ENCODE data around the gene OCA2.

OCA2 gene

GRCh38 chr15:28118531-28118930 lies 19.4 kb upstream of the OCA2 start:
- no peak for DNase-seq (ENCODE audit: low spot score)

GRCh38 chr15:28118083-28118482 lies 19.0 kb upstream of the OCA2 start:
- no peak for DNase-seq (ENCODE audit: low spot score)

GRCh38 chr15:28117432-28117990 lies 18.4 kb upstream of the OCA2 start:
- no peak for DNase-seq (ENCODE audit: low spot score)

- DNase-seq (ENCODE audit: low spot score) = no peak
These were observed 17.7 kb upstream of the OCA2 start for GRCh38 chr15:28116521-28117431.

GRCh38 chr15:28115871-28116270 lies 16.8 kb upstream of the OCA2 start:
- DNase-seq (ENCODE audit: low spot score) = no peak

GRCh38 chr15:28114721-28115622 lies 15.9 kb upstream of the OCA2 start:
- no peak for DNase-seq (ENCODE audit: low spot score)

- no peak for DNase-seq (ENCODE audit: low spot score)
These were observed 15.0 kb upstream of the OCA2 start for GRCh38 chr15:28114114-28114455.

GRCh38 chr15:28113394-28114113 lies 14.4 kb upstream of the OCA2 start:
- DNase-seq (ENCODE audit: low spot score) = no peak

GRCh38 chr15:28112962-28113361 lies 13.8 kb upstream of the OCA2 start:
- no peak for DNase-seq (ENCODE audit: low spot score)

- DNase-seq (ENCODE audit: low spot score) = no peak
These were observed 13.1 kb upstream of the OCA2 start for GRCh38 chr15:28112101-28112760.

GRCh38 chr15:28111543-28111942 lies 12.4 kb upstream of the OCA2 start:
- DNase-seq (ENCODE audit: low spot score) = no peak

GRCh38 chr15:28110481-28110881 lies 11.4 kb upstream of the OCA2 start:
- no peak for DNase-seq (ENCODE audit: low spot score)

- no peak for DNase-seq (ENCODE audit: low spot score)
These were observed 10.7 kb upstream of the OCA2 start for GRCh38 chr15:28109626-28110455.

GRCh38 chr15:28107904-28108275 lies 8.8 kb upstream of the OCA2 start:
- no peak for DNase-seq (ENCODE audit: low spot score)

- peak; percentile 61 for DNase-seq (ENCODE audit: low spot score)
These were observed 8.2 kb upstream of the OCA2 start for GRCh38 chr15:28107111-28107903.

GRCh38 chr15:28106294-28107110 lies 7.4 kb upstream of the OCA2 start:
- DNase-seq (ENCODE audit: low spot score) = peak; percentile 73

GRCh38 chr15:28105793-28106192 lies 6.7 kb upstream of the OCA2 start:
- DNase-seq (ENCODE audit: low spot score) = no peak

- DNase-seq (ENCODE audit: low spot score) = no peak
These were observed 6.2 kb upstream of the OCA2 start for GRCh38 chr15:28105224-28105791.

GRCh38 chr15:28104326-28104725 lies 5.2 kb upstream of the OCA2 start:
- DNase-seq (ENCODE audit: low spot score) = no peak
